ENCODE data around the gene TOP3A.

Gene TOP3A

DNA sequence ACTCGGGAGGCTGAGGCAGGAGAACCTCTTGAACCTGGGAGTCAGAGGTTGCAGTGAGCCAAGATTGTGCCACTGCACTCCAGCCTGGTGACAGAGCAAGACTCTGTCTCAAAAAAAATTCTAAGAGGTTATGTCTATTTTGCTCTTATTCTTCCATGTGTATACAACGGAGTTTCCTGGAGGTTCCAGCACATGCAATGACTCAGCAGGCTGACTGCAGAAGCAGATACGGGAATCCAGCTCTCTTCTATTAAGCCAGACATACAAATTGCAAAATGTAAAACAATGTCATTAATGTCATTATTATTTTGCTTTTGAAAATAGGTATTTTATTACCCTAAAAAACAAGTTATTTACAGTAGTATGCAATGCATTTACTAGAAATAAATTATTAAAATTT is 35.9 kb downstream of the TOP3A start:
- no peak for DNase-seq

DNA sequence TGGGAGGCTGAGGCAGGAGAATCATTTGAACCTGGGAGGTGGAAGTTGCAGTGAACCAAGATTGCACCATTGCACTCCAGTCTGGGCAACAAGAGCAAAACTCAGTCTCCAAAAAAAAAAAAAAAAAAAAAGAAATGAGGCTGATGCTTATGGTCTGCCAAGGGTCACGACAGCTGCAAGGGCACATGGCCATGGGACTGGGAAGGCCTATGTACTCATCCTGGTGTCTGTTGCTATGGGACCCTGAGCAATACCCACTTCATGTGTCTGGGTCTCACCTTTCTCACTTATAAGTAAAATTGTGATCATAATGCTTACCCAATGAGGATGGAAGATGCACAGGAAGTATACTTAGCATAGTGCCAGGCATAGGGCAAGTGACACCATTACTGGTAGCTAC is 37.7 kb downstream of the TOP3A start:
- no peak for DNase-seq

DNA sequence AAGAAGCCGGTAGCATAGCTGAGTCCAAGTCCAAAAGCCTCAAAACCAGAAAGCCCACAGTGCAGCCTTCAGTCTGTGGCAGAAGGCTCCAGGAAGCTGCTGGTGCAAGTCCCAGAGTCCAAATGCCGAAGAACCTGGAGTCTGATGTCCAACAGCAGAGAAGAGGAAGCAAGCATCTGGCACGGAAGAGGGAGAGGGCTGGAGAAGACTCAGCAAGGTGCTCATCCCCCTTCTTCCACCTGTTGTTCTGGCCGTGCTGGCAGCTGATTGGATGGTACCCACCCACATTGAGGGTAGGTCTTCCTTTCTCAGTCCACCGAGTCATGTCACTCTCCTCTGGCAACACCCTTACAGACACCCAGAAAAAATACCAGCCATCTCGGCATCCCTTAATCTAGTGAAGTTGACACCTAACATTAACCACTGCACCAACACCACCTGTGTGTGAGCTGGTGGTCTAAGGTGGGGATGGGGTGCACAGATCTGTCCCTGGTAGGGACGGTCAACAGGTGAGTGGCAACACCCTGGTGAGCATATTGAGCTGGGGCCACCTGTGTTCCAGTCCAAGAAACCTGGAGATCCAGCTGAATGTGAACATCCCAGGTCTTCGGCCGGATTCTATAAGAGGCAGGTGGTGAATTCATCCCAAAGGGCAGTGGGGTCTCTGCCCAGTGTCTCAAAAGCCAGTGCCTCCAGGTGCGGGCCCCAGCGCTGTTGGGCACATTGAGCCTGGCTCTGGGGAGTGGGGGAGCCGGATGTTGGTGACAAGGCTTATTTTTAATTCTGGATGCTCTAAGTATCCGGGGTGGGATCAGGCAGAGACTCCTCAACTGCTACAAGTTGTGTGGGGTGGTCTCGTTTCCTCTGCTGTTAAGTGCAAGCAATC is 44.5 kb downstream of the TOP3A start:
- no peak for DNase-seq

DNA sequence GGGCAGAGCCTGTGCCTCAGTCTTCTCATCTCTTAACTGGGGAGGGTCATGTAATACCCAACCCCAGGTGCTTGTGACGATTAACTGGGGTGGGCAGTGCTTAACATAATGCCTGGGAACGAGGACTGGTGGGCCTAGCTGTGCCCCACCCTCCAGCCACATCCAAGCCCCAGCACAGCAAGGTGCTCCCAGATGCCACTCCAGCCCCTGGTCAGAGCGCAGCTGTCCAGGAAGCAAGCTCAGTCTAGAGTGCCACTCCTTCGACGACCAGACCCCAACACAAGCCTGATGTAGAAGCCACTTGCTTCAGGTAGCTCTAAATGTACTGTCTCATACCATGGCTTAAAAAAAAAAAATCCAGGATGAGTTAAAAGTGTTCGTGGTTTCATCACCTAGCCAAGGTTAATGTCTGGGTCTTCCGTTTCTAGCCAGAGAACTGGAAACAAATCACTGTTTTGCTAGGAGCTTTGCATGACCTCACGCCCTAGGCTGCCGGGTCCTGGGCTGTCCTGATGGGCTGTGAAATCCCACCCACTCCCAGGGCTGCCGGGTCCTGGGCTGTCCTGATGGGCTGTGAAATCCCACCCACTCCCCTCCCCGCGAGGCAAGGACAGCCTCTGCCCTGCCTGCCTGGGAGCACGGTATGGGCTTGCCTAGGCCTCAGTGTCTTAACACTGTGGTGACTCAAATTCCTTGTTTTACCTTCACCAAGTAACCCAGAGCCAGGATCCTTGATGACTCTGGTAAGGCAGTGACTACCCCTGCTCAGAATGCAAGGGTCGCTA is 46.7 kb downstream of the TOP3A start:
- DNase-seq: no peak

DNA sequence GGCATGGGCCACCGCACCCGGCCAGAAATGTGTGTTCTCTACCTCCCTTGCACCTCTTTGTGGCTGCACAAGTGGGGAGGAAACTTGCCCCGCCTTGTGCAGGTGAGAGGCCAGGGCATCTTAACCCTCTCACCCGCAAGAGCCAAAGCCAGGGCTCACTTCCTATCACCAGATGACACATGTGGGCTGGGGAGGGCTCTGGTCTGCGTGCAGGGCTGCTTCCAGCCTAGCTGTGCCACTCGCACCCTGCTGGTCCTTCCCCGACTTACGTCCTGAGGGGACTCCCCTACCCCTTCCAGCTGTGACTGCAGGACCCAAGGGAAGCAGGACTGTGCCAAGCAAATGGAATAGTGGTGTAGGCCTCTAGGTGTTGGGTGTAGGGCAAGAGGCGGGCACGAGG is 47.4 kb downstream of the TOP3A start:
- DNase-seq: no peak

DNA sequence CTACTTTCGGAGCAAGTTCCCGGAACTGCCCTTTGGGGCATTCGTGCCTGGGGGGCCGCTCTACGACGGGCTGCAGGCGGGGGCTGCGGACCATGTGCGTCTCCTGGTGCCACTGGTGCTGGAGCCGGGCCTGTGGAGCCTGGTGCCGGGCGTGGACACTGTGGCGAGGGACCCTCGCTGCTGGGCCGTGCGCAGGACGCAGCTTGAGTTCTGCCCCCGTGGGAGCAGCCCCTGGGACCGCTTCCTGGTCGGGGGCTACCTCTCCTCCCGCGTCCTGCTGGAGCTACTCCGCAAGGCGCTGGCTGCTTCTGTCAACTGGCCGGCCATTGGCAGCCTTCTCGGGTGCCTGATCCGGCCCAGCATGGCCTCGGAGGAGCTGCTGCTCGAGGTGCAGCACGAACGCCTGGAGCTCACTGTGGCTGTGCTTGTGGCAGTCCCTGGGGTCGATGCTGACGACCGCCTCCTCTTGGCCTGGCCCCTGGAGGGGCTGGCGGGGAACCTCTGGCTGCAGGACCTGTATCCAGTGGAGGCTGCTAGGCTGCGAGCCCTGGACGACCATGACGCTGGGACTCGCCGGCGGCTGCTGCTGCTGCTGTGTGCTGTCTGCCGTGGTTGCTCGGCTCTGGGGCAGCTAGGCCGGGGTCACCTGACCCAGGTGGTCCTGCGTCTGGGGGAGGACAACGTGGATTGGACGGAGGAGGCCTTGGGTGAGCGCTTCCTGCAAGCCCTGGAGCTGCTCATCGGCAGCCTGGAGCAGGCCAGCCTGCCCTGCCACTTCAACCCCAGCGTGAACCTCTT is 50.7 kb downstream of the TOP3A start:
- DNase-seq: no peak

DNA sequence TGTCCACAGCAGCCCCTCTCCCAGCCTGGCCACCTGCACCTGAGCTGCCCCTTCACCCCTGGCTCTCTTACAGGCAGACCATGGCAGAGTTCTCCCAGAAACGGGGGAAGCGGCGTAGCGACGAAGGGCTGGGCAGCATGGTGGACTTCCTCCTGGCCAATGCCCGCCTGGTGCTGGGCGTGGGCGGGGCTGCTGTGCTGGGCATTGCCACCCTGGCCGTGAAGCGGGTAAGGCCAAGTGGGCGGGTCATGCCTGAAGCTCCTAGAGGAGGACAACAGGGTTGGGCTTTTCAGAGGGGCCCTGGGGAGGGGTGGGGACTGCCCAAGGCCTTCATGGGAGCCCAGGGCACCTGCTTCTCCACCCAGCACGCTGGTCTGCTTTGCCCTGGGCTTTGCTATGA is 52.2 kb downstream of the TOP3A start:
- peak; percentile 26 for DNase-seq

DNA sequence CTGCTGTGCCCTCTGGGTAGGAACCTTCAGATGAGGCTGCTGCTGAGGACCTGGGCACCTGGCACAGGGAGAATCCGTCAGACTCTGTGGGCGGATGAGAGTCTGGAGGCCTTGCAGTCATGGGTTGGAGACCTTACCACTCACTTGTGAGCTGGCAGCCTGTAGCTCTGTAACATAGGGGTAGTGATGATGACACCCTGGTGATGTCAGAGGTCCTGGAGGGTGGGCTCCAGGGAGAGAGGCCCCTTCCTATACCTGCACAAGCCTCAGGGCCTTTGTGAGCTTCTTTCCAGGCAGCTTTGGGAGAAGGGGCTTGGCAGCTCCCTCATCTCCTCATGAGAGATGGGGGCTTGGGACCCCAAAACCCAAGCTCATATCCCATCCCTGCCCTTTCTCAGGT is 52.7 kb downstream of the TOP3A start:
- DNase-seq: no peak

DNA sequence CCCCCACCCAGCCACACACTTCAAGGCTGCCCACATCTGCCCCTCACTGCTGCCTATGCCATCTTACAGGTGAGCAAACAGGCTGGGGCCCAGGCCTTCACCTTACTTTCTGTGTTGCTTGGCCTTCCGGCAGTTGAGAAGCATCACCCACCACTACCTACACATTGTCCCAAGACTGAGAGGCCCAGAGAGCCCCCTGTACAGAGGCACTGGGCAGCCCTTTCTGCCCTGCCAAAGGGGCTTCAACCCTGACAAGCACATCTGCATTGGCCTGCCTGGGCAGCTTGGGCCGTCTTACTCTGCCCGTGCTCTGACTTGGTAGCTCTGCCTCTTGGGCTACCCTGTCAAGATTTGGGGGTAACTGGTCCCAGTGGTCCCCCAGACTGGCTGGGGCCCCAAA is 53.1 kb downstream of the TOP3A start:
- peak; percentile 26 for DNase-seq

DNA sequence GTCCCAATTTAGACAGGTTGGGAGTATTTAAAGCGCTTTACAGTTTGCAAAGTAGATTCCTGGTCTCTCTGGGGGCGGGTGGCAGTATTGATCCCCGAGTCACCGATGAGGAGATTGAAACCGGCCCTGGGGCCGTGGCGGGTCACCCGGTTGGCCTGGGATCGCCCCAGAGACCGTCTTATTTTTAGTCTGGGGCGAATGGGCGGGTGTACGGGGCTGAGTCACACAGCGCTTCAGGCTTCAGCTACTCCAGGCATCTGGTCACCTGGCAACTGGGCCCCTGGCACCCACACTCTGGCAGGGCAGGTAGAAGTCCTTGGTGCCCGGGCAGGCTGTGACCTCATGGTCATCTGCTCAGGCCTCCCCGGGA is 53.7 kb downstream of the TOP3A start:
- DNase-seq: peak; percentile 32

DNA sequence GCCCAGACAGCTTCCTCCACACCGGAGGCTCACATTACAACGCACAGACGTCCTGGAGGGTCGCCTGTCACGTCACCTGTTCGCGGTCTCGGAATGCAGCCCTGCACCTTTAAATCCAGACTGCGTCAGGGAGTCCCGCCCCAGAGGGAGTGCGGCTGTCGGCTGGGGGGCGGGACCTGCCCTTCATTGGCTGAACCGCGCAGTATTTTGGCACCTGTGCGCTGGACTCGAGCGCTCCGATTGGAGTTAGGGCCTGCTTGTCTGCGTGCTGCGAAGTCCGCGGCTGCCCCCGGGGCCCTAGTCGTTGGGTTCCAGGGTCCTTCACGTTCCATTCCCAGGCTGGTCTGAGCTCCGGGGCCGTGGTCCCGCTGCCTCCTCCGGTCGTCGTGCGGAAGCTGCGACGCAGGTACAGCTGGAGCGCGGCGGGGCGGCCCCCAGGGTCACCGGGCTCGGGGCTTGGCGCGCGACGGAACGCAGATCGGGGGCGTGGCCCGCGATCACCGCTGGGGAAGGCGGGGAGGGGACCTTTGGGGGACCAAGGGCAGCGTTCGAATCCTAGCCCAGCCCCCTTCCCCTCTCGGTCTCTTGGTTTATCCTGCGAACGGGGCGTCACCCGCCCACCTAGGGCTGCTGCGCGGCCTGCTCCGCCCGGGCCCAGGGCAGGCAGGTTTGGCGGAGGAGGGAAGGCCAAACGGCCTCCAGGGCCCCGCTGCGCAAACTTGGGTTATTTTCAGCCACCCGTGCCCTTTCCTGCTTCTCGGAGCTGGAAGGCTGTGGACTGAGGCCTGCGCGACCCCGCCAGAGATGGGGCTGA is 54.3 kb downstream of the TOP3A start, which contains the start of gene MIEF2:
Gene MIEF2 (plus strand): TSS at position 331 of the 814 bp plus-strand sequence. CDS start 2,059 bp downstream, outside the sequence.
- DNase-seq: peak; percentile 96

DNA sequence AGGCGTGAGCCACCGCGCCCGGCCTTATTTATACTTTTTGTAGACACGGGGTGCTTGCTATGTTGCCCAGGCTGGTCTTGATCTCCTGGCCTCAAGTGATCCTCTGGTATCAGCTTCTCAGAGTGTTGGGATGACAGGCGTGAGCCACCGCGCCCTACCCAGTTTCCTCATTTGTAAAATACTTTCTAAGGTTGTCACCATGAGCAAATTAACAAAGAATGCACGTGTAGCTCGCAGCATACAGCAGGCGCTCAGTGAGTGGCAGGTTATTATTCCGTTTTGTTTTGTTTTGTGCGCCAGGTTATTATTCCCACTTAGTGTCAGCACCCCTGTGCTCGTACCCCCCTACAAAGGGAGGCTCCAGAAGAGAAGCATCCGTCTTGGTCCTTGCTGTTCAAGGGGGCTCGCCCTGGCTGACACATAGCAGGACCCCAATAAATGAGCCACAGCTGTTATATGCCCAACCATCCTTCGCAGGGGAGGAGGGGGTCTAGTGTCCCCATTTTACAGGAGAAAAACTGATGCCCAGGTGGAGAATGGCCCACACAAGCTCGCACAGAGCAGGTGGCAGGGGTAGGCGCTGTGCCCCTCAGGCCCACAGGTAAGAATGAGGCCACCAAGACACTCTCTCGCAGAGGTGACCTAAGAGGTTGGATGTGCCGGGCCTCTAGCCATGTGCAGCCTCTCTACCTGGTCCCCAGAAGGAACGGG is 55.0 kb downstream of the TOP3A start:
- no peak for DNase-seq

DNA sequence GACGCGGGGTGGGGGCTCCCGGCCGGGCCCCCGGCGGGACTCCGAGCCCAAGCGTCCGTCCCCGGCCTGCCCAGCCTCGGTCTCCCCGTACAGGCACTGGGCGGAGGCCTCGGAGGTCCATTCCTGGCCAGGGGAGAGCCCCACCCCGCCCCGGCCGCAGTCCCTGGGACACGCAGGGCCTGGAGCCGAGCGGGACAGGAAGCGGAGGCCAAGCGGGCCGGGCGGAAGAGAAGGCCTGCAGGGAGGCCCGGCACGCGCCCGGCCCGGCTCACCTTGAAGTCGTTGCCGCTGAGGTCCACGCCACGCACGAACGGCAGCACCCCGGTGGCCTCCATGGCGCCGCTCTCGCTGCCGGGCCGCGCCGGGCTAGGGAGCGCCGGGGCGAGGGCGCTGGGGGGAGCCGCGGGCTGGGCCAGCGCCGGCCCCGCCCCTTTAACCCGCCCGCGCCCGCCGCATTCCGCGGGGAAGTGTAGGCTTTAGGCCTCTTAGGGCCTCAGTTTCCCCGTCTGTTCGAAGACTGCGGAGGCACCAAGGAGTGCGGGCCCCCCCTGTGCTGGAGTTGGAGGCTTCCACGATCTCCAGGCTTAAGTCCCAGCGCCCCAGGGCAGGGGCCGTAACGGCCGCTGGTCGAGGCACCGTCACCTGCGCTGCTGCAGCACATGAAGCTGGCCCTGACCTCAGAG is 56.3 kb downstream of the TOP3A start, which contains the start of gene FLII:
Gene FLII (minus strand): TSS at position 383 of the 683 bp plus-strand sequence. CDS start 48 bp downstream, at position 335.
- DNase-seq: peak; percentile 63

DNA sequence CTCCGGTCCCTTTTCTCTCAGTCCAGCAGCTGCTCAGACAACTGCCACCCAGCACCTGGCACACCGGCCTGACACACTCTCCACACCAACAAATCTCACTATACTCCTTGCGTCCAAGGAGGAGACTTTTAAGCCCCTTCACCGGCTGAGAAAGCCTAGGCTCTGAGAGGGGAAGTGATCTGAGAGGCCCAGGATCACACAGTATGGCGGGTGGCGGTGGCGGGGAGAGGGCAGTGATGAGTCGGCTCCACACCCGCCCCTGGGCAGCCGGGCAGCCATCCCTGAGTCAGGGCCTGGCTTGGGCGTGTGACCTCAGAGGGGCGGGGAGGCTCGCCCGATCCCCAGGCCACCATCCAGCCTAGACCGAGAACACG is 56.8 kb downstream of the TOP3A start:
- peak; percentile 76 for DNase-seq

DNA sequence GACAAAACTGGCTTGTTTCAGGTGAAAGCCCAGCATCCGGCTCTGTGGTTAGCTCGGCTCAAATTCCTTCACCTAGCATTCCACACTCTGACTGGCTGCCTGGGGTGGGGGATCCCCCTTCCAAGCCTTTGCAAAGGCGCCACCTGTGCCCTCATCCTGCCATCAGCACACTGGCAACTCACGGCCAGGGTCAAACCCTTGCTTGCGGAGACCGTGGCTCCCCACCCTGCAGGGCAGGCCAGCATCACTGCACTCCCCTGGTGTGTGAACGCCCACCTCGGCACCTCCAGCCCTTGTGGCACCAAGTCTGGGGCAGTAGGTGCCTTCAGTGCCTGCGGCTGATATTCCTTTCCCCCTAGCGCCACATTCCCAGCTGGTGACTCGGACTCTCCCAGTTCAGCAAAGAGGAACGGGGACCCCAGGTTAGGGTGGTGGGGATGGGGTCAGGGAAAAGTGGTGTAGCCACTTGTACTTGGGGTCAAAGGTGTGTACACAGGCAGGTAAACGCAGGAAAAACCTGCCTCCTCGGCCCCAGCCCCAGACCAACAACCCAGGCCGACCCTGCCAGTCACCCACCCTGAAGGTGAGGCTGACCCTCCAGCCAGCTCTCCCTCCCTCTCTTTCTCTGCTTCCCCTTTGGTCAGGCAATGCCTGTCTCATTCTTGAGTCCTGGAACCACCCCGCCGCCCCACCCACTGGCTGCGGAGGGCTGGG is 57.4 kb downstream of the TOP3A start:
- no peak for DNase-seq

DNA sequence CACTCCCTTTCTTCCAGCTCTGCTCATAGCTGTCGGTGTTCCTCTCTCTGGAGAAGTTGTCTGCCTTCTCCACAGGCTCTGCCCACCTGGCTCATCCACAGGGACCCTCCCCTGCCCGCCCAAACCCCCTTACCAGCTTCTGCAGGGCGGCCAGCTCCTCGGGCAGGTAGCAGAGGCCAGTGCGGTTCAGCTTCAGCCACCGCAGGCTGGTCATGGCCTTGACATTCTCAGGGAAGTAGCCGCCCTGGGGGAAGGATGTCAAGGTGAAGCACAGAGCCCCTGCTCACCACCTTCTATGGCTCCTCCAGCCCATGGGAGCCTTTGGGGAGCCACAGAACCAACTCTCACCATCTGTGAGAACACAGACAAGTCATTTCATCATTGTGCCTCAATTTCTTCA is 58.0 kb downstream of the TOP3A start:
- DNase-seq: no peak

DNA sequence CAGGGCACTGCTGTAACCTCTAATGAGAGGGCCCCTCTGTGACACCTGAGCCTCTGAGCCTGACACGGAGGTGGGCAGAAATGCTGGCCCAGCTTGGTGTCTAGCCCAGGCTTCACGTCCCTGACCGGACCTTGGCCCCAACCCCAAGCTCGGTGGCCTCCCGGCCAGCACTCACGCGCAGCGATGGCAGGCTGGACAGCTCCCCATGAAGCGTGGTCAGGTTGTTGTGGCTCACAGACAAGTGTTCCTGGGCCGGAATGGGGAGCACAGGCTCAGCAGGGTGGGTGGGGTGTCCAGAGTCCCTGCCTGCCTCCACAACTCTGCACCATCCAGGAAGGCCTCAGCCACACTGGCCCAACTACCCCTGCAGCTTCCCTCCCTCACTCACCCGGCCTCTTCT is 58.4 kb downstream of the TOP3A start:
- no peak for DNase-seq

DNA sequence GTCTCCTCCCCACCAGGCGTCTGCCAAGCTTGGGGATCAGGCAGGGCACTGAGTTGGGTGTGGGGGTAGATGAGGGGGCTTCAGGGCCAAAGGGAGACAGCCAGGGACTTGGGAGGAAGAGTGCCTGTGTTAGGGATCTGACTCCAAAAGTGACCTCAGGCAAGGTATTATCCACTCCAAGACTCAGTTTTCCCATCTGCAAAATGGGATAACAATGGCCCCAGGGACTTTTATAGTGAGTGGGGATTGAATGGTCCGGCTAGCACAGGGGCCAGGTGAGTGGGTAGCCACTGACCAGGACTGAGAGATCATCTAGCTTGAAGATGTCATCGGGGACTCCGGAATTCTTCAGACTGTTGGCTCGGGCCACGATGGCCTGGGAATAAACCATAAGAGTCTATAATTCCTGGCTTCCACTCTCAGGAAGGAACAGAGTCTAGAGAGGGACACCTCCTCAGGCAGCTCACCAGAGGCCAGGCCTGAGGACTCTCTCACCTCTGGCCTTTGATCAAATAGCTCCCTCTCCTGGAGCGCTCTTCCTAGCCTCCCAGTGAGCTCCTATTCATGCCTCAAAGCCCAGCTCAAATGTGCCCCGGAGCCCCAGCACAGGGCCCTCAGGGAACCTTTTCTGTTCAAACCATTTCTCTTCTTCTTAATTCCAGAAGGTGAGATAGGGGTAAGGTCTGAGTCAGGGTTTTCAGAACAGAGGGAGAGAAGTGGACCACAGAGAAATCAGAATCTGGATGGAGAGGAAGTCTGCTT is 59.7 kb downstream of the TOP3A start:
- no peak for DNase-seq

All from left hindlimb (tissue), 1 donor.